GM19328 (cell line): ENCODE results near the gene OR6C65.
"Not testable (repeated sequence)": the region's sequence is repeated elsewhere in the genome, so short reads cannot be mapped to it uniquely, and the experiment has no call there.

ENCODE experiments used
- ATAC-seq: cut with Tn5 transposase; IDR thresholded peaks from one replicate; pipeline ENCODE4 v1.9.1; 2021; ENCODE audit warnings: mild to moderate bottlenecking, moderate library complexity; ENCODE audit not compliant: unreplicated experiment

The OR6C65 gene

GRCh38 chr12:55400229-55400628 is at the start of gene OR6C65:
Gene OR6C65 (plus strand): TSS chr12:55400529. CDS start chr12:55400529, 0 bp downstream.
- ATAC-seq = no peak

- ATAC-seq = not testable (repeated sequence)
Observed at GRCh38 chr12:55355338-55355737, 45.0 kb upstream of the OR6C65 start.

GRCh38 chr12:55362675-55363074 is 37.7 kb upstream of the OR6C65 start, which contains the start of gene OR6C75:
Gene OR6C75 (plus strand): TSS chr12:55362975. CDS start chr12:55365111, 2,136 bp downstream.
- no peak for ATAC-seq

- ATAC-seq = no peak
Observed at GRCh38 chr12:55365086-55365485, 35.2 kb upstream of the OR6C65 start.

GRCh38 chr12:55372521-55372920 is 27.8 kb upstream of the OR6C65 start:
- no peak for ATAC-seq

GRCh38 chr12:55385891-55386290 is 14.4 kb upstream of the OR6C65 start:
- ATAC-seq = no peak

- no peak for ATAC-seq
Observed at GRCh38 chr12:55392032-55392795, 8.1 kb upstream of the OR6C65 start.

- no peak for ATAC-seq
Observed at GRCh38 chr12:55396326-55396725, 4.0 kb upstream of the OR6C65 start.

- ATAC-seq = no peak
Observed at GRCh38 chr12:55407866-55408265, 7.5 kb downstream of the OR6C65 start.

GRCh38 chr12:55409133-55409532 is 8.8 kb downstream of the OR6C65 start:
- not testable (repeated sequence) for ATAC-seq

GRCh38 chr12:55412138-55412537 is 11.8 kb downstream of the OR6C65 start:
- ATAC-seq = not testable (repeated sequence)

- not testable (repeated sequence) for ATAC-seq
Observed at GRCh38 chr12:55413498-55414388, 13.4 kb downstream of the OR6C65 start.

GRCh38 chr12:55414396-55414823 is 14.1 kb downstream of the OR6C65 start:
- ATAC-seq = not testable (repeated sequence)

GRCh38 chr12:55414889-55415288 is 14.6 kb downstream of the OR6C65 start:
- not testable (repeated sequence) for ATAC-seq

GRCh38 chr12:55416961-55417360 is 16.6 kb downstream of the OR6C65 start:
- no peak for ATAC-seq

- no peak for ATAC-seq
Observed at GRCh38 chr12:55420307-55420962, 20.1 kb downstream of the OR6C65 start.

GRCh38 chr12:55425954-55426353 is 25.6 kb downstream of the OR6C65 start, which contains the start of gene OR6C76:
Gene OR6C76 (plus strand): TSS chr12:55426254. CDS start chr12:55426254, 0 bp downstream.
- ATAC-seq = no peak

GRCh38 chr12:55428331-55429243 is 28.3 kb downstream of the OR6C65 start:
- ATAC-seq = no peak

- ATAC-seq = not testable (repeated sequence)
Observed at GRCh38 chr12:55441233-55441632, 40.9 kb downstream of the OR6C65 start.

- no peak for ATAC-seq
Observed at GRCh38 chr12:55443776-55444175, 43.4 kb downstream of the OR6C65 start, which contains the start of gene OR6C2. Gene OR6C2 (plus strand): TSS chr12:55444076. CDS start chr12:55452214, 8,138 bp downstream.
